Sciatic nerve (tissue), 2 donors: ENCODE results near the gene PLEKHG3. TPM values are rescaled to one million over a fixed set of nuclear protein-coding genes. Genes with fewer than 3 reads are reported as not detected.

Experiments used
- ATAC-seq: fragments of 200-7000 bp; cut with Tn5 transposase; one replicate; pipeline ENCODE4 v1.9.1; 2020; ENCODE audit warnings: mild to moderate bottlenecking, moderate library complexity
- DNase-seq: peaks from one replicate; pipeline ENCODE4 v3.0.0-alpha.2; 2020; ENCODE audit warnings: low spot score
- intact Hi-C: fragments of 100-400 bp; cut with DNase I; formaldehyde crosslinking; loops from one replicate; pipeline ENCODE4 v1.14.2; 2022
- total RNA-seq: library from RNA; stranded (reverse); fragmentation: NEBNext Ultra II Directional; extraction: Animal tissue kit (Norgen Biotek cat#: 25700); gene quantifications from one replicate; pipeline ENCODE4 v1.2.1, GENCODE V29; 2021
- donor health status: DM: no; HTN: no; CAD: no.
- donor health status: DM: no; HTN: no; CAD: no.

The PLEKHG3 gene
- total RNA-seq, 1 donor from 2014 or later: 101 TPM

DNA sequence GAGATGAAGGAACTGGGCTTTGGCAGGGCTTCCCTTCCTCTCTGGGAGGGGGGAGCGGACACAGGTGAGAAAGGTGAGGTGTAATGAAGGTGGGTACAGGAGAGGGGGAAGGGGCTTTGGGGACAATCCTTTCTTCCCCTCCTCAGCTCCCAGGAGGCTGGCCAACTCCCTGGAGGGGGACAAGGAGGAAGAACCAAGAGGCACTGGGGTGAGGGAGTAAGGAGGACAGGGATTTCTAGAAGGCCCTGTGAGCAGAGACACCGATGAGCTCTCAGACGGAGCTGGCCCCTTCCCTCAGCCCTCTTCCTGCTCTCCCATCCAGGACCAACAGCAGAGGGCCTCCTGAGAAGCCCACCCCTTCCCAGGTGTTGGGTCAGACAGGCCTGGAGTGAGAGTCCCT lies 53.4 kb downstream of the PLEKHG3 start:
- ATAC-seq: no peak
- intact Hi-C loops: no loop called here

DNA sequence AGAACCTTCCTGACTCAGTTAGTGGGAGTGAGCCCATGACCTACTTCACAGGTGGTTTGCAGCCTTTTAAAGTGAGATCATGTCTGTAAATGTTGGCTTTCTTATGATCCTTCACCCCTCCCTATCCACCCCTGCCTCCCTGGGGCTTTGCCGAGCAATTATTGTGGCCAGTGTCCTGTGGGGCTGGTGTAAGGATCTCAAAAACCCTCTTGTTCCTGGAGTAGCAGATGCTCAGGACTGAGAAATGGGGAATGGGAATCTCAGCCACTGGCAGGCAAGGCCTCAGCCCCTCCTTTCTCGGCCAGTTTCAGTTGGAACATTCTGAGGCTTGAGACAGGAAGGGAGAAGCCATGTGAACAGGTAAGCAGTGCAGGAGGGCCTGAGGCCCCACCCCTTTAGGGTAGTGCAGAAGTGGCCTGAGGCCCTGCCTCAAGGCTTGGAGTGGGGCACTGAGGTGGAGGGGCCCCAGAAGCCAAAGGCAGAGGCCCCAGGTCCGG lies 53.8 kb downstream of the PLEKHG3 start:
- intact Hi-C loops: no loop called here
- no peak for ATAC-seq
- DNase-seq: no peak

More for the DNA sequence above, 53.4 kb downstream of the PLEKHG3 start:
- no peak for DNase-seq

DNA sequence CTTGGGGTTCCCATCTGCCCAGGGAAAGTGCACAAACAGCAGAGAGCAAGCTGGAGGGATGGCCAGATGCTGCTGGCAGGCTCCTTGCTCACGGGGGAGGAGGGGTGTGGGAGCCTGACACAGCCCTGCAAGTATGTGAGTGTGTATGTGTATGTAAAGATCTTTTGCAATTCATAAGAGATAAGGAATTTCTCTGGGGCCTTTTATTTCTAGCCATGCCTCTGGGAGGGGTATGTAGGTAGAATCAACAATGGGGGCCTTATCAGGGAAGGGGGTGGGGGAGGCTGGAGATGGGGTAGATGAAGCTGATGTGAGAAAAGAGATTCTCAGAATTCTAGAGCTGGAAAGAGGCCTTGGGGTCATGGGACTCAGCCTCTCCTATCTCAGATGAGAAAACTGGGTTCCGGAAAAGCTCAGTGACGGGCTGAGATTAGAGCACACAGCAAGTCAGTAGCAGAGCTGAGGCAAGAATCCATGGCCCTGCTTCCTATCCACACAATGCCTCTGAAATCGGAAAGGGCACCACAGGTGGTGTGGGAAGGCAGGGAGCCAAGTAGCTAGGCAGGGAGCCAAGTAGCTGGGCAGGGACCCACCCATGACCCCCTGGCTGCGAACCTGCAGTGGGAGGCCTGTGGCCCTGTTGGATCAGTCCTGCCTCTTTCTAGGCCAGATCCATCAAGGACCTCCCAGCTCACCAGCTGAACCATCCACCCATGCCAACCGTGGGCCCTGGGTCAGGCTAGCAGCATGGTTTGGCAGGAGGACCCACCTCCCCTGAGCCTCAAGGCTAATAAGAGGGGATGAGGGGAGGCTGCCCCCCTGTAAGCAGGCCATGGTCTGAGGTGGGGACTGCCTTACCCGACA lies 54.7 kb downstream of the PLEKHG3 start:
- intact Hi-C loops: no loop called here
- DNase-seq (no peak), ATAC-seq (no peak)

DNA sequence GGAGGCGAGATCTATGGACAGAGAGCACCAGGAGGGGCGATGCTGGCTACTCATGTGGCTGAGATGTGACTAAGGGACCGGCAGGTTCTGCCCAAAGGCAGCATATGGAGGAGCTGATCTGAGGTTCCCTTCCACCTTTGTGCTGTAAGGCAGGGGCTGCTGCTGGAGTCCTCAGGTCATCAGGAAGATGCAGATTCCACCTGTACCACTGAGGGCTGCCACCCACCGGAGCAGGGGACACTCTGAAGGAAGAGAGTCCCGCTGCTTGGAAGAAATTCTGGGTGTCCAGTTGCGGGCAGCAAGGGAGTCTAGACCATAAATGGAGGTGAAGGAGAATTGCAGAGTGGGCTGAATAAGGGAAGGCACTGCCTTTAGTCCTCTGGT lies 55.3 kb downstream of the PLEKHG3 start:
- DNase-seq: no peak
- intact Hi-C loops: no loop called here
- no peak for ATAC-seq

DNA sequence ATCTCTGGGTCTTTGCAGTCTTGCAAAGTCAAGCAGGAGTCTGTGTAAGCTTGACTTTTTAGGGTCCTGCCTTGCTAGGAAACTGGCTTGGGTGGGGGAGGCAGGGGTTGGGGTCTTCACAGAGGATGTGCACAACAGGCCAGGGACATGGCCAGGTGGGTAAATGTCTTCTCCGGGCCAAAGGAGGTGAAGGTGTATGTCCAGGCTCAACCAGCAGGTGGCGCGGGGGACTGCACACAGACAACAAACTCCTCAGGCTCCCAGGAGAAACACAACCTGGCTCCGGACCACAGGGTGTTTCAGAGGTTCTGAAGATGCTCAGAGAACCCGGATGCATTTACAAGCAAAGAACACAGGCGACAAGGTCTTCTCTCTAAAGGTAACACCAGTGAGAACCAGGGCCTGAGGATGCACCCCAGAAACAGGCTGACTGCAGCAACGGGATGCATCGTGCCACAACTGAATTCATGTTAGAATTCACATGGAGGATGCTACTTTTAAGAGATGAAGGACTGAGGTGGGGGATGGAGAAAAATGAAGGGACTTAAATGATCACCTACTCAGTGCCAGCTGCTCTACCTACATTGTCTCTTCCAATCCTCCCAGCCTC lies 56.0 kb downstream of the PLEKHG3 start:
- intact Hi-C loops: no loop called here
- DNase-seq: no peak
- ATAC-seq: no peak

DNA sequence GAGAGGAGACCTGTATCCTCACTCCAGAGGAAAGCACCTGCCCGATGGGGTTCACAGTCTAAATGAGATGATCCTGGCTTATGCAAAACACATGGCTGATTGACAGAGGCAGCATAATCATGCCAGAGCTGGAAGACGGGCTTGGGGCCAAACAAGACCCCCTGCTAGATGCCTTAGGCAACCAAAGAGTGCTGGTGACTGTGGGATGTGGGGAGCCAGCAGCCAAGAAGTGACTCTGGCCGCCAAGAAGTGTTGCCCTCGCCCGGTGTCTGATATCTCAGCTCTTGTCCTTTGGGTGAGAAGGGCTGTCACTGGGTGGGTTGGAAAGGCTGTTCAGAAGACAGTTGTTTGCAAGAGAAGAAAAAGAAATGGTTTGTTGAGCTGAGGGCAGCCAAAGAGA lies 56.7 kb downstream of the PLEKHG3 start:
- no peak for ATAC-seq
- intact Hi-C loops: no loop called here
- no peak for DNase-seq

DNA sequence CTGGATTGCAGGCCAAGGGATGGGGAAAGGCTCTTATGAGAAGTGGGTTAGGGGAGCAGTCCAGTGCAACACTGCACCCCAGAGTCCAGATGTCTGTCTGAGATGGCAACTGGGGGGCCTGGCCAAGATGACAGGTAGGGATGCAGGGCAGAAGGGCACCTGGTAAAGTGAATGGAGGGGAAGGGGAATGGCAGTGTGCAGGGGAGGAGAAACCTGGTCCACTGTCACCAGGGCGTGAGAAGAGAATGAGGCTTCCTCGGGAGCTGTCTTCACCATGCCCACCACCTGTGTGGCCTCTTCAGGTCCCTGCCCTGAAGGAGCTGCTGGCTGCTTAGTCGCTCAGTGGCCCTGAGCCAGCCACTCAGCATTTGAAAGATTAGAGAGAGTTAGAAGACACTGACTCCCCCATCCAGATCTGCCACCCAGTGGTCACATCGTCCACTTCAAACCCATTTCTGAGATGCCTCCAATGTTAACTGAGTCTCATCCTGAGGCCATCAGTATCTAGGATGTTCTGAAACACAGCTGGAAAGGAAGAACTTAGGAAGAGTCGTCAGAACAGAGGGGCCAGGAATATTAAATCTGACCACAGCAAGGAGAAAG lies 57.3 kb downstream of the PLEKHG3 start:
- ATAC-seq (no peak), DNase-seq (no peak)
- intact Hi-C loops: no loop called here

DNA sequence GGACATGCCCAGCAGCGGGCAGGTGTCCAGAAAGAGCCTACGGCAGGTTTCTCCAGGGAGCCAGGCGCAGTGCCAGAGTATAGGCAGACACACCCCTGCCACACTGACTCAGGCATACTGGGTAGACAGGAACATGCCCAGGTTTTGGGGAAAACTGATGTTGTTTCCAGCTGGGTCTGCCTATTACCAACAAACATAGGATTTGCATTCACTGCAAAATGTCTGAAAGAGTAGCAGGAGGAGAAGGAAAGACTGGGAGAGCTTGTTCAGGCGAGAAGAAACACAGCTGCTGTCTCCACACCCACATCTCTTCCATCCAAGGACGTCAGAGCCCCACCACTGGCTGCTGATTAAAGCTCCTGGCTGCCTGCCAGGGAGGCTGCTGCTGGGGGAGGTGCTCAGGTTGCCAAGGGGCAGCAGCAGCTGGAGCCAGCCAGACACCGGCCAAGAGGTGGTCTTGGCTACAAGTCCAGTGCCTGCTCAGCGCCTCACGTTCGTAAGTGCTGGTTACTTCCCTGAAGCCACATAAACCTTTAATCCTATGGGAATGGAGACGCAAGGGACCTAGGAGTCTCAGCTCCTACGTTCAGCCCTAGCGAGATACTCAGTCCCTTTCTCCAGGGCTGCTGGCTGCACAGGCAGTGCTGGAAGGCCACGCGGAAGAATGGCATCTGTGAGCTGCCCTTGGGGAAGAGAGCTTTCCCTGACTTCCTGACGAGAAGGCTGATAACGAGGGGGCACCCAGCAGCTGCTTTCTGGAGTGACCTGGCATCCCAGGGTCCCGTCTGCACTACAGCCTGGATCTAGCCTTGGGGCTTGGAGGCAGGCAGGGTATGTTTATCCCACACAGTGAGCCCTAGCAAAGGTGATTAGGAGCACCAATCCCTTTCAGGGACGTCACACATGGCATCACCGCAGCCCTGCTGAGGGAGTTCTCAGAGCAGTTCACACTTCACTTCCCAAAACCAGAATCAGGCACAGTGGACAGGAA lies 58.1 kb downstream of the PLEKHG3 start:
- DNase-seq (peak; percentile 92), ATAC-seq (peak; percentile 77)
- intact Hi-C loops: no loop called here

DNA sequence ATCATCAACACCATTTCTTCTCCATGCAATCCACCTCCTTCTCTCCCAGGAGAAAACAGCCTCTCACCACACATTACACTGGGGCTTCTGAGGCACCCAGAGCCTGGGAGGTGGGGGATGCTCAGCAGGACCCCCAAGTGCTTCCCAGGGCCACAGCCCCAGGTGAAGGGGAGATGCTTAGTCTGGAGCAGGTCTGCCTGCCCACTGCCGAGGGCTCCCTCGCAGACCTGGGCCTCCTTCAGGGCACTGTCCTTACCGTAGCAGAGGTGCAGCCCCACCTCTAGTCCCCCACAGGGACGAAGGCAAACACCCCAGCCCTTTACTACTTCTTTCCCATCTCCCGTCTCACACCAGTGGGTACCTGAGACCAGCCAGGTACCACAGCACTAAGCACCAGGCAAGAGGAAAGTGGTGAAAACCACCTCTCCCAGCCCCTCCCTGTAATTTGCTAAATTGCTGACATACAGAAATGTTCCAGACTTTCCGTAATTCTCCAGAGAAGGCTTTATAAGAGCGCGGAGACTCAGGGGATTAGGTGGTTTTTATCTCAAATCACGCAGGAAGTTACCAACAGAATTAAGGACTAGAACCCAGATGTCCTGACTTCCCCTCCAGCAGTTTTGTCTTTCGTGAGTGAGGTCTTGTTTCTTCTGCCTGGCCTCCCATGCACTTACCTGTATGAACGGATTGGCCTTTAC lies 59.0 kb downstream of the PLEKHG3 start:
- DNase-seq (no peak), ATAC-seq (no peak)
- intact Hi-C loops: no loop called here

DNA sequence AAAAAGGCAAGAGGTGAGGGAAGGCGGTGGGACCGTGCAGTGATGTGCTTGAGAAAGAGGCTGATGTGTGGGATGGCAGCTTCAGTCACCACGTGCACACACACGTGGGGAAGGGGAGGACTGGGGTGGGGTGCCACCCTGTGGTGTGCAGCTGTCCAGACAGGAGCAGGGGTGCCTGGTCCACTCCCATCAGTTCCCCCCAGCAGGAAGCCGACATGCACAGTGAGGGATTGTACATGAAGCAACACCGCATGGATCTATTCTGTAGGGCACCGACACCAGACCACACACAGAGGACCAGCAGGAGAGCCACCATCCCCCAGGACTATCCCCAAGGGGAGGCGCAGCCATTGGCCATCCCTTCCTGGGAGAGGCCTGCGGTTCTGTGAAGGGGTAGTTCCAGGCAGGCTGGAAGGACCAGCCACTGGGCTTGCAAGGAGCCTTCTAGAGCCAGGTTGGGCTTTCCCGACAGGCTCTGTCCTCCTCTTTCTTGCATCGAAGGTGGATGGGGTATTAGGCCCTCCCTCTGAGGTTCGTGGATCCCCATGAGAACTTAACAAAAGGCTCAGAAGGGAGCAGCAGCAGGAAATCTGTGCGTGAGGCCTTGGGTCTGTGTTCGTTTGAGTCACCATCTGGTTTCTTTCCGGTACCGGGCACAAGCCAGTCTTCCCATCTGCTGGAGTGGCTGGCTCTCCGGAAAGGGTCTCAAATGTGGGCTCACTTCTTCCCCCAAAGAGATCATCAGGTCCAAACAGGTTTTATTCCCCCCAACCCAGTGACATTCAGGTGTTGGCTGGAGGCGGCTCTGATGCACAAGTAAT lies 59.8 kb downstream of the PLEKHG3 start:
- no peak for DNase-seq
- peak; percentile 55 for ATAC-seq
- intact Hi-C loops: loop anchor here (2.0 kb wide), 1 partner anchor 93 kb away; no protein-coding TSS in a partner anchor

DNA sequence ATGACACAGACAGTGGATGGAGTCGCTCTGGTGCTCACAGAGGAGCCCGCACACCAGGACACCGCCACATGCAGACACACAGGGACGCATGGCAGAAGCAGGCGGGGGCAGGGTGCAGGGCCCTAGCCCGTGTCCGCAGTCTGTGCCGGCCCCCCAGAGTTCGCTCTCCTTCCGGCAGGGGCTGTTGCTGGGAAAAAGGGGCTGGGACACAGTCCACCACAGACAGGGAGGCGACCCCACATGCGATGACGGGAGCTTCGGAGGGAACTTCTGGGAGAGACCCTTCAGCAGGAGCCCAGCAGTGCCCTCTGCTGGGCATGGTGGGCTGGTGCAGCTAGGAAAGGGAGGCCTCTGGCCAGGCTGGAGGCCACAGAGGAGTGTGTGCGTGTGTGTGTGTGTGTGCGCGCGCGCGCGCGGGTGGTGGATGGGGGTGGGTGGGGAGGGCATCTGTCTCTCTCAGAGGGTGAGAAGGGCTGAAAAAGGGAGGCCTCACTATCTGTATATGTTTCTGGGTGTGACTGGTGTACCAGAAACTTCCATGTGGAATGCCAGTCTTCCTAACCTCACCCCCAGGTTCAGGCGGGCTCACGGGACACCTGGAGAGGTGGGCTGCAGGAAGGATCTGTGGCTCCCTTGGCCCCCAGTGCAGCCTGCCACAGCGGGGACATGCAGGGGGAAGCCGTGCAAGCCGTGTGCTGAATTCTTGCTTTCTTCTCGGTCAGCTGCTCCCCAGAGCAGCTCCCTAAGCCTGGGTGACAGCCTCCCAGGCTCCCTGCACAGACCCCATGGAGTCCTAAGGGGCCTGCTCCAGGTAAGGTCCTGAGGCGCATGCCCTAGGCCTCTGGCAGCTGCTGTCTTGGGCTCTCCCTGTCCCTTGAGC lies 60.7 kb downstream of the PLEKHG3 start:
- peak; percentile 87 for DNase-seq
- intact Hi-C loops: loop anchor here (2.0 to 5.0 kb wide), 2 partner anchors 83 to 94 kb away; no protein-coding TSS in a partner anchor
- ATAC-seq: peak; percentile 78

DNA sequence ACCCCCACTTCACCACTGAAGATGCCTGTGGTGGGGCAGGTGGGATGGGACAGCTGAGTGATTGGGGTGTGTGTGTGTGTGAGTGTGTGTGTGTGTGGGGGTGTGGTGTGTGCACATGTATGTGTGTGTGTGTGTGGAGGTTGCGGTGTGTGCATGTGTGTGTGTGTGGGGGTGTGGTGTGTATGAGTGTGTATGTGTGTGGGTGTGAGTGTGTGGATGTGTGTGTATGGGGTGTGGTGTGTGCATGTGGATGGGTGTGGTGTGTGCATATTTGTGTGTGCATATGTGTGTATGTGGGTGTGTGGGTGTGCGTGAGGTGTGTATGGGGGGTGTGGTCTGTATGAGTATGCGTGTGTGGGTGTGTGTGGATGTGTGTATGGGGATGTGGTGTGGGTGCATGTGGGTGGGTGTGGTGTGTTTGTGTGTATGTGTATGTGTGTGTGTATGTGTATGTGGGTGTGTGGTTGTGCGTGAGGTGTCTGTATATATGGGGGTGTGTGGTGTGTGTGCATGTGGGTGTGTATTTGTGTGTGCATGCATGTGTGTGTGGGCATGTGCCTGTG lies 61.6 kb downstream of the PLEKHG3 start:
- ATAC-seq: no peak
- intact Hi-C loops: loop anchor here (2.0 to 5.0 kb wide), 2 partner anchors 84 to 95 kb away; no protein-coding TSS in a partner anchor
- no peak for DNase-seq

DNA sequence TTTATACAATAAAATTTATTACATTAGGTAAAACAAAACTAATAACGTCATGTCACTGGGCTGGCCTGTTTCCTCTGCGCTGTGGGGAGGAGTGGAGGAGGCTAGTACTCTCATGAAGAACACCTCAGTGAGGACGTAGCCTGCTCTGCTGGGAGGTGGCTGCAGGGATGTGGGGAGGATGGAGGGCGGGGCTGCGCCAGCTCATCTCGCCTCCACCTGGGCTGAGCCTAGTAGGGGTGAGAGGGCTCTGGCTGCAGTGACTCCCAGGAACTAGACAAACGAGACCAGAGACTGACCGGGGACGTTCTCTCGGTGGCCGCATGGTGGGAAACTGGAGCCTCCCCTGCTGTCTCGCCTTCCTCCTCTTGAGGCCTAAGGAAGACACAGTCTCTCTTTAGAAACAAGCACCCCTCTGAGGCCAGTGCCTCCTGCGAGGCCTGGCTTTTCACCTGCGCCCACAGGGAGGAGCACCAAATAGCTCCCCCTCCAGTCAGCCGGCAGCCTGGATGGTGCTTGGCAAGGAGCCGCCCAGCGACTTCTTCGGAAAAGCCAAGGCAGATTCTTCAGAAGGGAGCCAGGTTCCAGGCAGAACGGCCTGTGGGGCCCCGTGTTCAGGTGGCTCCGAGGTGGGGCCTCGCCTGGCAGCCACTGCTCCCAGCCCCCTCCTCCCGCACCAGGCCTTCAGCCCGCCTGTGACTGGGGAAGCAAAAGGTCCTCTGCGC lies 62.4 kb downstream of the PLEKHG3 start:
- ATAC-seq (no peak), DNase-seq (no peak)
- intact Hi-C loops: loop anchor here (5.0 kb wide), 1 partner anchor 84 kb away; no protein-coding TSS in a partner anchor

DNA sequence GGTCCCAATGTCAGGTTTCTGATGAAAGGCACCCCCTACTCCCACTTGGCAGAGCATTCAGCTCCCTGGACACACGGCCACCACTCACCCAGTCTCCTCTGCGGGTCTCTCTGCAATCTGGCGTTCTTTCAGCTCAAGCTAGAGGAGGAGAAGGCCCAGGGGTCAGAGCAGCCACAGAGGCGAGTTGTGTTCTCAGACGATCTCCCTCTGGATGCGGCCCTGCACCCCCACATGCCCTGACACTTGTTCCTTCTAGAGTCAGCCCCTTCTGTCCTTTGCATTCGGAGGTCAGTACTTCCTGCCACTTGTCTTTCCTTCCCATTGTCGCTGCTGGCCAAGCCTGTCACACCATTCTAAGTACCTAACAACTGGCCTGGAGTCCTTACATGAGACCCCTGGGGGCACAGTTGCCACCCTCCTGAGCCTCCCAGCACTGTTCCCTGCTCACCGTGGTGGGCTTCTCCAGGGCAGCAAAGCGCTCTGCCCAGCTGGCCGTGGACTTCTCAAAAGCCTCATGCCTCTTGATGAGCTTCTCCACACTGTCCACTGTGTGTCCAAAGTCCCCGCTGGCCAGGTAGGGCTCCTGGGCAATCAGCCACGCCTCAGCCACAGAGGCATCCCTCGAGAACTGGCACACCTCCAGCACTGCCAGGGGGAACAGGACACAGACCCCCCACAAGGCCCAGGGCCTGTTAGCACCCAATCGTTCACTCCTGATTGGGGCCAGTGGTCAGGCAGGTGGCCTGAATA lies 63.2 kb downstream of the PLEKHG3 start:
- intact Hi-C loops: loop anchor here (5.0 kb wide), 1 partner anchor 85 kb away; no protein-coding TSS in a partner anchor
- ATAC-seq (no peak), DNase-seq (no peak)
